Measurements from ENCODE around the gene PCDHAC2. TPM values are rescaled to one million over a fixed set of nuclear protein-coding genes. Genes with fewer than 3 reads are reported as not detected.

Gene PCDHAC2
- total and polyA plus RNA-seq, 2 of the 13 experiments (the other 11 are each of a cell fraction or from before 2014, with no cell fraction given), result not detected

DNA sequence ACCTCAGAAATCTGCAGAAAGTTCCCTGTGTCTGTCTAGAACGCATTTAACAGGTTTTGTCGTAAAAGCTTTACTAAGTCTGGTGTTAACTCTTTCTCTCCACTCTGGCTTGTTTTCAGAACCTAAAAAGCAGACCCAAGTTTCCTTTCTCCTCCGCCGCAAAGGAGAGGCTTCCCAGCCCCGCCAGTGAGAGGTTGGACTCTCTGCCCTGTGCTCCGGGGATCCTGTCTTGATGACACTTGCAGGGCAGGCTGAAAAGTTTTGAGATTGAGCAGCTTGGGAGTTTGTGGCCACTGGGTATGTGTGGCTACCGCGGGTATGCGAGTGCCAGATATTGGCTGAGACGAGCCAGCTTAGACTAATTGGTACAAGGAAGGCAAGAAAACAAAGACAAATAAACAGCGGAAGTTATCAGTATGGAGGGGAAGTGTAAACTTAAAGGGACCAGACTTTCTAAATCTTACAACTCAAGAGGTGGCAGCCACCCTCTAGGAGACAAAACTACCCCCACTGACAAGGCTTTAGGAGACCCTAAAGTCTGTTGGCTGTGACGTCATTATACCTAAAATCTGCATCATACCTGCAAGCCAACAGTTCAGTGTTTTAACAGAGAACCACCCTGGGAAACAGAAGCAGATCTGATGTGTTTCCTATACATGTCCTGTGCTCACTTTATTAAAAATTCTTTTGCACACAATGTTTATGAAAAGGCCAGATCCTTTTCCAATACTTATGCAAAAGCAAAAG lies 43.9 kb downstream of the PCDHAC2 start (continued):
- TF ChIP-seq ZBTB40 (IDR thresholded peaks at IDR 0.05) (no peak), ZBTB40 (CRISPR knock-in tag; IDR thresholded peaks at IDR 0.05) (no peak), ZNF275 (CRISPR knock-in tag; IDR thresholded peaks at IDR 0.05; ENCODE audit: borderline replicate concordance) (no peak), SMYD3 (CRISPR knock-in tag; IDR thresholded peaks at IDR 0.05) (no peak), CREB1 (IDR thresholded peaks at IDR 0.05) (peak; percentile 95), CREB1 (CRISPR knock-in tag; IDR thresholded peaks at IDR 0.05) (no peak), ZFP37 (CRISPR knock-in tag; IDR thresholded peaks at IDR 0.05; ENCODE audit: borderline replicate concordance) (no peak), EED (CRISPR knock-in tag; IDR thresholded peaks at IDR 0.05) (no peak), MATR3 (CRISPR knock-in tag; IDR thresholded peaks at IDR 0.05) (no peak), ISX (CRISPR knock-in tag; conservative IDR thresholded peaks at IDR 0.05) (no peak), ZNF570 (CRISPR knock-in tag; IDR thresholded peaks at IDR 0.05; ENCODE audit: borderline replicate concordance) (no peak)

All from HepG2 (cell line).